ENCODE results near the gene METAP1.

DNA sequence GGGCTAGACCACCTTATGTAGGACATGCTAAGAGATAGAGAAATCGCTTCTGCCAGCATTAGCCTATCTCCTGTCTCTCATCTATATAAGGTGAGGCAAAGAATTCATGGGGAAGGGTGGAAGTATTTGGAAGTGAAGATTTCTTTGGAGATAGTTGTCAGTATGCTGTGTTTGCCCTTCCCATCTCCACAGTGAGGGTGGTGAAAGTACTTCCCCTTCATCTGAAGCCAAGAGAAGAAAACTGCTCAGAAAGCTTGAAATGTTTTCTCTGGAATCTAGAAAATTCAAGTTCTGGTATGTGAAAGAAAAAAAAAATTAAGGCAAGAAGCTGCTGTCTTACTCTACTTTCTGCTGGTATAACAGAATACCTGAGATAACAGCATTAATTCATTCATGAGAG lies 105.4 kb downstream of the METAP1 start:
- TF ChIP-seq ASH2L (IDR thresholded peaks at IDR 0.05; ENCODE audit: low read length) (no peak), SP2 (IDR thresholded peaks at IDR 0.05; ENCODE audit: low read length) (no peak), YY1 (IDR thresholded peaks at IDR 0.05; ENCODE audit: low read depth, low read length) (no peak)
- TF ChIP-seq, protein P1, sequence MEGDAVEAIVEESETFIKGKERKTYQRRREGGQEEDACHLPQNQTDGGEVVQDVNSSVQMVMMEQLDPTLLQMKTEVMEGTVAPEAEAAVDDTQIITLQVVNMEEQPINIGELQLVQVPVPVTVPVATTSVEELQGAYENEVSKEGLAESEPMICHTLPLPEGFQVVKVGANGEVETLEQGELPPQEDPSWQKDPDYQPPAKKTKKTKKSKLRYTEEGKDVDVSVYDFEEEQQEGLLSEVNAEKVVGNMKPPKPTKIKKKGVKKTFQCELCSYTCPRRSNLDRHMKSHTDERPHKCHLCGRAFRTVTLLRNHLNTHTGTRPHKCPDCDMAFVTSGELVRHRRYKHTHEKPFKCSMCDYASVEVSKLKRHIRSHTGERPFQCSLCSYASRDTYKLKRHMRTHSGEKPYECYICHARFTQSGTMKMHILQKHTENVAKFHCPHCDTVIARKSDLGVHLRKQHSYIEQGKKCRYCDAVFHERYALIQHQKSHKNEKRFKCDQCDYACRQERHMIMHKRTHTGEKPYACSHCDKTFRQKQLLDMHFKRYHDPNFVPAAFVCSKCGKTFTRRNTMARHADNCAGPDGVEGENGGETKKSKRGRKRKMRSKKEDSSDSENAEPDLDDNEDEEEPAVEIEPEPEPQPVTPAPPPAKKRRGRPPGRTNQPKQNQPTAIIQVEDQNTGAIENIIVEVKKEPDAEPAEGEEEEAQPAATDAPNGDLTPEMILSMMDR (IDR thresholded peaks at IDR 0.05; ENCODE audit: control extremely low read depth in 1 of 3, insufficient read depth in 1 of 3, low read depth in 1 of 3, low read length in 3 of 3): no peak
